T-helper 17 cell (primary cell): ENCODE results near the gene DENND5B. TPM values are rescaled to one million over a fixed set of nuclear protein-coding genes. Genes with fewer than 3 reads are reported as not detected.
"Not testable (repeated sequence)": the region's sequence is repeated elsewhere in the genome, so short reads cannot be mapped to it uniquely, and the experiment has no call there.

ENCODE experiments used
- ATAC-seq: fragments of 150-1000 bp; cut with Tn5 transposase; 2 replicates; pipeline ENCODE4 v1.10.0; 2021; ENCODE audit warnings: mild to moderate bottlenecking, moderate library complexity
- DNase-seq, 3 donors: peaks; one replicate each; pipeline versions ENCODE4 v3.0.0 to v3.0.0-alpha.2; 2020 to 2021
- H3K9me3 ChIP-seq: one replicate; pipeline ENCODE4 v1.7.0; 2013; ENCODE audit warnings: low read length, mild to moderate bottlenecking; ENCODE audit not compliant: control insufficient read depth, poor library complexity, severe bottlenecking
- H3K27ac Mint-ChIP-seq: one replicate; pipeline ENCODE4 v1.8.0; 2022; ENCODE audit warnings: mild to moderate bottlenecking, moderate library complexity, mixed read lengths
- H3K27me3 Mint-ChIP-seq: one replicate; pipeline ENCODE4 v1.8.0; 2022; ENCODE audit warnings: mixed read lengths
- H3K36me3 Mint-ChIP-seq: one replicate; pipeline ENCODE4 v1.8.0; 2022; ENCODE audit warnings: low read depth, mixed read lengths
- H3K4me1 Mint-ChIP-seq: one replicate; pipeline ENCODE4 v1.8.0; 2022; ENCODE audit warnings: mild to moderate bottlenecking, mixed read lengths
- H3K4me3 Mint-ChIP-seq: one replicate; pipeline ENCODE4 v1.8.0; 2022; ENCODE audit warnings: mild to moderate bottlenecking, moderate library complexity, mixed read lengths
- total RNA-seq, 4 donors: library from RNA in 2 of 4; stranded (reverse) in 2 of 4; gene quantifications; one replicate each; pipeline ENCODE4 v1.2.3 and lab custom pipeline; 2022 to 2026

Gene DENND5B
- total RNA-seq, 2 donors from 2014 or later = 0.26 to 0.94 TPM

GRCh38 chr12:31387466-31387865 lies 203.5 kb downstream of the DENND5B start:
- no peaks in the 10 kb centered on the region for H3K9me3 ChIP-seq
- Mint-ChIP-seq H3K36me3 (no peaks in the 10 kb centered on the region), H3K4me1 (no peaks in the 10 kb centered on the region), H3K27ac (no peak overlapping the region), H3K4me3 (no peak overlapping the region), H3K27me3 (peaks cover 24% of the 10 kb centered on the region)
- ATAC-seq (no peak), DNase-seq (no peak)

GRCh38 chr12:31387011-31387410 lies 203.9 kb downstream of the DENND5B start:
- DNase-seq (no peak), ATAC-seq (no peak)
- Mint-ChIP-seq H3K36me3 (no peaks in the 10 kb centered on the region), H3K27me3 (peaks cover 24% of the 10 kb centered on the region), H3K4me3 (no peak overlapping the region), H3K4me1 (no peaks in the 10 kb centered on the region), H3K27ac (no peak overlapping the region)
- no peaks in the 10 kb centered on the region for H3K9me3 ChIP-seq

- Mint-ChIP-seq H3K4me3 (no peak overlapping the region), H3K36me3 (no peaks in the 10 kb centered on the region), H3K27ac (no peak overlapping the region), H3K4me1 (no peaks in the 10 kb centered on the region), H3K27me3 (peaks cover 24% of the 10 kb centered on the region)
- no peaks in the 10 kb centered on the region for H3K9me3 ChIP-seq
- ATAC-seq = no peak
- DNase-seq = no peak
Measured at GRCh38 chr12:31386364-31386777, 204.6 kb downstream of the DENND5B start.

DNA sequence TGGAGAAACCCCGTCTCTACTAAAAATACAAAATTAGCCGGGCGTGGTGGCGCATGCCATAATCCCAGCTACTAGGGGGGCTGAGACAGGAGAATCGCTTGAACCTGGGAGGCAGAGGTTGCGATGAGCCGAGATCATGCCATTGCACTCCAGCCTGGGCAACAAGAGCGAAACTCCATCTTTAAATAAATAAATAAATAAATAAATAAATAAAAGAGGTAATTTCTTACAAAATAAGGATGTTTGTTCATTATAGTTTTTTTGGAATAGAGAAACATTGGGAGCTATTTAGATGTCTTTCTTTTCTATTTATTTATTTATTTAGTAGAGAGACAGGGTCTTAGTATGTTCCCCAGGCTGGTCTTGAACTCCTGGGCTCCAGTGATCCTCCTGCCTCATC lies 213.7 kb downstream of the DENND5B start:
- not testable (repeated sequence) for H3K4me1 Mint-ChIP-seq, H3K9me3 ChIP-seq, H3K36me3 Mint-ChIP-seq, ATAC-seq, DNase-seq, H3K4me3 Mint-ChIP-seq, H3K27me3 Mint-ChIP-seq, H3K27ac Mint-ChIP-seq

DNA sequence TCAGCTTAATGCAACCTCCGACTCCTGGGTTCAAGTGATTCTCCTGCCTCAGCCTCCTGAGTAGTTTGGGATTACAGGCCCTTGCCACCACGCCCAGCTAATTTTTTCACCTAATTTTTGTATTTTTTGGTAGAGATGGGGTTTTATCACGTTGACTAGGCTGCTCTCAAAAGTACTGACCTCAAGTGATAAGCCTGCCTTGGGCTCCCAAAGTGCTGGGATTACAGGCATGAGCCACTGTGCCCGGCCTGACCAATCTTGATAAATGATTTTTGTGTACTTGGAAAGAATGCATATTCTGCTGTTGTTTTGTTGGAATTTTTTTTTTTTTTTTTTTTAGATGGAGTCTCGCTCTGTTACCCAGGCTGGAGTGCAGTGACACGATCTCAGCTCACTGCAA lies 215.5 kb downstream of the DENND5B start:
- not testable (repeated sequence) for H3K9me3 ChIP-seq, H3K27me3 Mint-ChIP-seq, H3K4me1 Mint-ChIP-seq, H3K36me3 Mint-ChIP-seq, H3K4me3 Mint-ChIP-seq, H3K27ac Mint-ChIP-seq, ATAC-seq, DNase-seq

- Mint-ChIP-seq H3K4me3 (no peak overlapping the region), H3K27ac (no peak overlapping the region), H3K27me3 (peaks cover 17% of the 10 kb centered on the region), H3K36me3 (peaks cover 2% of the 10 kb centered on the region), H3K4me1 (peaks cover 5% of the 10 kb centered on the region)
- DNase-seq = no peak
- H3K9me3 ChIP-seq = no peaks in the 10 kb centered on the region
- ATAC-seq = no peak
Measured at GRCh38 chr12:31371256-31371620, 219.7 kb downstream of the DENND5B start.

GRCh38 chr12:31370531-31371255 lies 220.2 kb downstream of the DENND5B start:
- Mint-ChIP-seq H3K27me3 (peaks cover 17% of the 10 kb centered on the region), H3K4me1 (peaks cover 5% of the 10 kb centered on the region), H3K36me3 (peaks cover 2% of the 10 kb centered on the region), H3K4me3 (no peak overlapping the region), H3K27ac (no peak overlapping the region)
- DNase-seq (no peak), ATAC-seq (no peak)
- no peaks in the 10 kb centered on the region for H3K9me3 ChIP-seq

GRCh38 chr12:31369712-31370521 lies 221.0 kb downstream of the DENND5B start:
- H3K9me3 ChIP-seq = no peaks in the 10 kb centered on the region
- Mint-ChIP-seq H3K27ac (no peak overlapping the region), H3K4me1 (peaks cover 5% of the 10 kb centered on the region), H3K36me3 (peaks cover 2% of the 10 kb centered on the region), H3K4me3 (no peak overlapping the region), H3K27me3 (peaks cover 20% of the 10 kb centered on the region)
- no peak for DNase-seq
- ATAC-seq = no peak

GRCh38 chr12:31368666-31369361 lies 222.1 kb downstream of the DENND5B start:
- DNase-seq = no peak
- Mint-ChIP-seq H3K4me1 (peaks cover 5% of the 10 kb centered on the region), H3K27me3 (peaks cover 28% of the 10 kb centered on the region), H3K4me3 (no peak overlapping the region), H3K27ac (no peak overlapping the region), H3K36me3 (peaks cover 2% of the 10 kb centered on the region)
- H3K9me3 ChIP-seq = no peaks in the 10 kb centered on the region
- ATAC-seq = no peak

DNA sequence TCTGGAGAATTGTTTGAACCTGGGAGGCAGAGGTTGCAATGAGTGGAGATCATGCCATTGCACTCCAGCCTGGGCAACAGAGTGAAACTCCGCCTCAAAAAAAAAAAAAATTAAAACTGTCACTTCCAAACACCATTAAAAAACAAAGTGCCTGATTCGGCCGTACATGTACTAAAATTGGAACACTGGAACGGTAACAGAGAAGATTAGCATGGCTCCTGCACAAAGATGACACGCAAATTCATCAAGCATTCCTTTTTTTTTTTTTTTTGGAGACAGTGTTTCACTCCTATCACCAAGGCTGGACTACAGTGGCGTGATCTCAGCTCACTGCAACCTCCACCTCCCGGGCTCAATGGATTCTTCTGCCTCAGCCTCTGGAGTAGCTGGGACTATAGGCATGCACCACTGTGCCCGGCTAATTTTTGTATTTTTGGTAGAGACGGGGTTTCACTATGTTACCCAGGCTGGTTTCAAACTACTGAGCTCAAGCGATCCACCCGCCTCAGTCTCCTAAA lies 224.8 kb downstream of the DENND5B start:
- H3K4me1 Mint-ChIP-seq = peaks cover 17% of the 10 kb centered on the region
- ATAC-seq (no peak), DNase-seq (no peak)
- H3K27me3 Mint-ChIP-seq = peaks cover 36% of the 10 kb centered on the region
- H3K9me3 ChIP-seq = no peaks in the 10 kb centered on the region
- H3K27ac Mint-ChIP-seq = no peak overlapping the region
- no peak overlapping the region for H3K4me3 Mint-ChIP-seq
- H3K36me3 Mint-ChIP-seq = peaks cover 1% of the 10 kb centered on the region

DNA sequence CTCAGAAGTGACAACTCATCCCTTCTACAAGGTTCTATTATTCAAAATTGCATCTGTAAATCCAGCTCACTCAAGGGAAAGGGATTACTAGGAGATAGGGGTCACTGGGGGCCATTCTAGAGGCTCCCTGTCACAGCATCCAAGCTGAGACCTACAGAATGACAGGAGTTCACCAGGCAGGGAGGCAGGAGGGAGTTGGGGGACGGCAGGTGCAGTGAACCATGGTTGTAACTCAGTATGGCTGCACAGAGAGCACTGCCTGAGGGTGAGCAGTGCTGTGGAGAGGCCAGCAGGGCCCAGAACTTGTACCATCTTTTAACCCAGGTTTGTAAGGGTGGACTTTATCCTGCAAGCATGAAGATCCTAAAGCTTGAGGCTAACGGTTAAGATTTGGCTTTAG lies 227.1 kb downstream of the DENND5B start:
- H3K27me3 Mint-ChIP-seq = peaks cover 24% of the 10 kb centered on the region
- no peaks in the 10 kb centered on the region for H3K9me3 ChIP-seq
- peak overlapping the region; percentile 45 for H3K27ac Mint-ChIP-seq
- H3K4me3 Mint-ChIP-seq = no peak overlapping the region
- H3K36me3 Mint-ChIP-seq = no peaks in the 10 kb centered on the region
- ATAC-seq (no peak), DNase-seq (no peak)
- H3K4me1 Mint-ChIP-seq = peaks cover 14% of the 10 kb centered on the region

- no peak for ATAC-seq
- Mint-ChIP-seq H3K4me3 (no peak overlapping the region), H3K27me3 (peaks cover 20% of the 10 kb centered on the region)
Measured at GRCh38 chr12:31363416-31363809, 227.5 kb downstream of the DENND5B start.

GRCh38 chr12:31362759-31363415 lies 228.0 kb downstream of the DENND5B start:
- no peaks in the 10 kb centered on the region for H3K36me3 Mint-ChIP-seq
- peak overlapping the region; percentile 45 for H3K27ac Mint-ChIP-seq
- ATAC-seq = peak; percentile 36
- H3K27me3 Mint-ChIP-seq = peaks cover 20% of the 10 kb centered on the region
- no peaks in the 10 kb centered on the region for H3K9me3 ChIP-seq
- H3K4me1 Mint-ChIP-seq = peaks cover 12% of the 10 kb centered on the region
- DNase-seq = no peak
- peak overlapping the region; percentile 76 for H3K4me3 Mint-ChIP-seq

More at GRCh38 chr12:31363416-31363809, 227.5 kb downstream of the DENND5B start:
- no peak for DNase-seq
- no peaks in the 10 kb centered on the region for H3K36me3 Mint-ChIP-seq
- H3K4me1 Mint-ChIP-seq = peaks cover 12% of the 10 kb centered on the region
- no peaks in the 10 kb centered on the region for H3K9me3 ChIP-seq
- peak overlapping the region; percentile 45 for H3K27ac Mint-ChIP-seq
